NCI-H460 (cell line): ENCODE data around the gene HSPA12B. TPM values are rescaled to one million over a fixed set of nuclear protein-coding genes. Genes with fewer than 3 reads are reported as not detected.
"Not testable (repeated sequence)": the region's sequence is repeated elsewhere in the genome, so short reads cannot be mapped to it uniquely, and the experiment has no call there.

Experiments used
- DNase-seq: peaks from one replicate; pipeline ENCODE4 v3.0.0-alpha.2; 2016; ENCODE audit warnings: low read depth; ENCODE audit errors: extremely low read depth
- total RNA-seq: library from RNA; depleted of rRNA; stranded (reverse); fragments of >200 nt; shearing (Covaris generic); gene quantifications from 2 replicates; pipeline ENCODE4 v1.2.3, GENCODE V29; 2014

HSPA12B gene
- total RNA-seq, 1 experiment from 2014 or later: not detected

DNA sequence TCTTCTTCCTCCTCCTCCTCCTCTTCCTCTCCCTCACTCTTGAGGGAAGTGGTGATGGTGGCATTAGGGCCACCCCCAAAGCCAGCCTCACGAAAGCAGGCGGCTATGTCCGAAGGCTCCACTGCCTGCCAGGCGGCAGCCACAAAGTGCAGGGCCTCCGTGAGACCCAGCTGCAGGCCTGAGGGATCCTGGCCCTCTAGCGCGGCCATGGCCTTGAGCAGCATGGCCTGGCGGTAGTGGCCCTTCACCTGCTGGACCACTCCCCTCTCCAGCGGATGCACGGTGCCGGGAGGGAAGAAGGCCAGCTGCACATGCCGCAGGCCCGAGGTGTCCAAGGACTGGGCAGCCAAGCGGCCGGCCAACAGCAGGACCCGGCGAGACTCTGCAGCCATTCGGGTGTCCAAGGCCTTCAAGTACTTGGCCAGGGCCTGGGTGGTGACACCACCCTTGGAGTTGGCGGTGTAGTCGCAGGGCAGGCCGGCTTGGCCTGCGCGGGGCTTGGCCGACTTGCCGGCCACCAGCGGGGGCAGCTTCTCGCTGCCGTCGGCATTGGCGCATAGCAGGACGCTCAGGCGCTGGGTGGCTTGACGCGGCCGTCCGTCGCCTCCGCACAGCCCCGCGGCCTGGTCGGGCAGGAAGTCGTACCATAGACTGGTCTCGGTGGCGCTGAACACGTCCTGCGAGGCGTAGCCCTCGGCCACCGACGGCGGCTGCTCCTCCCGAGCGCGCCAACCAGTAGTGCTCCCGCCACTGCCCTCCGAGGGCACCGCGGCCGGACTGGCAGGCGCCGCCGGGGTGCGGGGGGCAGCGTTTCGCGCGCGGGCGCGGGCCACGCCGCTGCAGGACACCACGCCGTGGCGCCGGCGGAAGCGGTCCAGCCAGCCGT, 53.0 kb downstream of the HSPA12B start:
- no peak for DNase-seq

- DNase-seq: no peak
Observed at GRCh38 chr20:3786126-3786484, 53.6 kb downstream of the HSPA12B start.

DNA sequence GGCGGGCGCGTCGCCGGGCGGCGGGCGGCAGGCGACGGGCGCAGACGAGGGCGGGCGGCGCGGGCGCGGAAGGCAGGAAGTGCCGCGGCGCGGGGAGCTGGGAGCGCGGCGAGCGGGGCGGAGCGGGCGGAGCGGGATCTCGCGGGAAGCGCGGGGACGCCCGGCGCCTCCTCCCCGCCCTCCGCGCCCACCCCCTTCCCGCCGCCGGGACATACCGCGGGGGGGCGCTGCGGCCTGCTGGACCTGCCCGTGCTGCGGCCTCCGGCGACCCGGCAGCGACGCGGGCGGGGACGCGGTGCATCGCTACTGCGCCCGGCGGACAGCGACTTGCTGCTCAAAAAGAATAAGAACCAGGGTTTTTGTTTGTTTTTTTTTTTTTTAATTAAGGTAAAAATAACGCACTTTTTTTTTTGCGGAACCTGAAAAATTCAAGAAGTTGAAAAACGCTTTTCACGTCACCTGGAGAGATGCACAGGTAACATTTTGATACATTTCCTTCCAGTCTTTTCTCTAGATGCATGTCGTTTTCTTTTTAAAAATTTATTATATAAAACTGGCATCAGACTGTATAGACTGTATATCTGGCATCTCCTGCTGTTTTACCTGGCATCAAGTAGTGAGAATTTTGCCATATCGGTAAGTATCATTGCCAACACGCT, 54.3 kb downstream of the HSPA12B start, which contains the start of gene CENPB:
Gene CENPB, minus strand, starts transcription at position 76 of the 659 bp plus-strand sequence. CDS start 257 bp downstream, outside the sequence.
- peak; percentile 83 for DNase-seq

GRCh38 chr20:3787324-3788014, 55.0 kb downstream of the HSPA12B start:
- DNase-seq: no peak

GRCh38 chr20:3788685-3789155, 56.2 kb downstream of the HSPA12B start:
- peak; percentile 60 for DNase-seq

- DNase-seq: not testable (repeated sequence)
Observed at GRCh38 chr20:3789201-3789600, 56.7 kb downstream of the HSPA12B start.

GRCh38 chr20:3794168-3794567, 61.7 kb downstream of the HSPA12B start:
- DNase-seq: not testable (repeated sequence)

DNA sequence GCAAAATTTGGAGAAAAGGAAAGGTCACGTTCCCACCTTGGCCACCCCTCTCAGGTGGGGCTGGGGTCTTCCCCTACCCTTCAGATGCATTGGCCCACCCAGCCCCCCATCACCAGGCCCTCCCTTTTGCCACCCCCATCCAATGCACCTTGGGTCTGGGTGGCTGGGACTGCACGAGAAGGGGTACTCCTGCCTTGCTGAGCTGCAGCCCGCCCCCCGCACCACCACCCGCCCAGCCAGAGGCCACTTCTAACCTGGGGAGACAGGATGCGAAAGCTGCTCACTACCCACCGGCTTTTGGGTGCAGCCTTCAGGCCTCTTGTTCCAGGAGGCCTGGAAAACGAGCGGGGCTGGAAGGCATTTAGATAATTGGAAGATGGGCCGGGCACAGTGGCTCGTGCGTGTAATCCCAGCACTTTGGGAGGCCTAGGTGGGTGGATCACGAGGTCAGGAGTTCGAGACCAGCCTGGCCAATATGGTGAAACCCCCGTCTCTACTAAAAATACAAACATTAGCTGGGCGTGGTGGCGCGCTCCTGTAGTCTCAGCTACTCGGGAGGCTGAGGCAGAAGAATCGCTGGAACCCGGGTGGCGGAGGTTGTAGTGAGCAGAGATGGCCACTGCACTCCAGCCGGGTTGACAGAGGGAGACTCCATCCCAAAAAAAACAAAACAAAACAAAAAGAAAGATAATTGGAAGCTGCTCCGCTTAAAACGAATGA, 62.4 kb downstream of the HSPA12B start:
- no peak for DNase-seq

DNA sequence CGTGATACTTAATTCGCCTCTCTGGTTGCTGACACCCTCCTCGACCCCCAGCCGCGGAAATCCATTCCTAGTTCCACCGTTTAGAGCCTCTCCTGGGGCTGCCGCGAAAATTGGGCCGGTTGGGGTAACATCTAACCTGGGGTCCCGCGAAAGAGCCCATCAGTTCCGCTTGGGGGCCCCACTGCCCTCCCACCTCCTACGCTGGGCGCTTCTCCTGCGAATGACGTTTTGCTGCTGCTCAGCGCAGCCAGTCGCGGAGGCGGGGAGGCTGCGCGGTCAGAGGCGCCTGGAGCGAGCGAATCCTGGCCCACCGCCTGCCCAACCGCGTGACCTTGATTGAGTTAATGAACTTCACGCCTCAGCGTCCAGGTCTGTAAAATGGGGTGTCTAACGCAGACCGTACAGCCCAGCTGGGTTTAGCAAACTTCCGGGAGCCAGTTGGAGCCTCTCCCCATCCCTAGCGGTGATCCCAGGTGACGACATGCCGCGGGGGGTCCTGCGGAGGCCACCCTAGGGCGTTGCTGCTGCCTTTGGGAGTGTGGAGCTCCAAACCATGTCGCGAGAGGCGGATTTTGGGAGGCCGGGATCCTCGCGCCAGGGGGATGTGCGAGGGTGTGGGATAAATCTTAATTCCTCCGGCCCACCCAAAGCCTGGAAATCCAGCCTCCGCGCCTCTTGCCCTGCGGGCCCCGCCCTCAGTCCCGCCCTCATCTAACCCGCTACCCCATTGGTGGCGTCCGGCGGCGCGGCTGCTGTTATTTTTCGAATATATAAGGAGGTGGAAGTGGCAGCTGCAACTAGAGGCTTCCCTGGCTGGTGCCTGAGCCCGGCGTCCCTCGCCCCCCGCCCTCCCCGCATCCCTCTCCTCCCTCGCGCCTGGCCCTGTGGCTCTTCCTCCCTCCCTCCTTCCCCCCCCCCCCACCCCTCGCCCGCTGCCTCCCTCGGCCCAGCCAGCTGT, 63.3 kb downstream of the HSPA12B start, which contains the start of gene CDC25B:
Gene CDC25B, plus strand, starts transcription at position 800 of the 958 bp plus-strand sequence. CDS start 222 bp downstream, outside the sequence.
- DNase-seq: peak; percentile 90

- no peak for DNase-seq
Observed at GRCh38 chr20:3796477-3797225, 64.2 kb downstream of the HSPA12B start.

- DNase-seq: no peak
Observed at GRCh38 chr20:3797226-3797545, 64.7 kb downstream of the HSPA12B start.

DNA sequence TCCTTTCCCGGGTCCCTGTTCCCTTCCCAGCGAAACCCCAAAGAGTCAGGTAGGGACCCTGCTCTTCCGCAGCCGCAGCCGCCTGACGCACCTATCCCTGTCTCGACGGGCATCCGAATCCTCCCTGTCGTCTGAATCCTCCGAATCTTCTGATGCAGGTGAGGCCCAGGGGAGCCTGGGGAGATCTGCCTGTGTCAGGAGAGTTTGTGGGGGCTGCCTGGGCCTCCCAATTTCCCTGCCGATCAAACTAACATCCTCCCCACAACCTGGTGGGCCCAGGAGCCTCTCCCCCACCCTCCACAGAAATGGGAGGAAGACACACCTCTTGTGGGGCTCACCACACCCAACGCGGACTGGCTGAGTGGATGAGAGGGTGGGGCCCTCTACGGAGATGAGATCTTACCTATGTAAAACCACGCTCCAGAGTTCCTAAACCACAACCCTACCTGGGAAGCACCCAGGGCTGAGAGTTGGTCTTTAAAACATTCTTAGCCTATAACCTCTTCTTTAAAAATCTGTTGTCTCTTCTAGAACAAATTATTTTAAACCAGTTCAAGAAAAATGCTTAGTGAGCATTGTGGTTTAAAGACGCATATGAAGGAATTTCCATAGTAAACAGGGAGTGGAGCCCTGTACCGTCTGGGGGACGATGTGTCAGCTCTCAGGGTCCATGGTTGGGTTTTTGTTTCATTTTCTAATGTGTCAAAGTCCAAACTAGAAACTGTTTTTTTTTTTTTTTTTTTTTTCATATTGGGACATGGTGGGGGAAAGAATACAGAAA, 65.3 kb downstream of the HSPA12B start:
- no peak for DNase-seq

- DNase-seq: no peak
Observed at GRCh38 chr20:3798373-3798768, 65.9 kb downstream of the HSPA12B start.

- no peak for DNase-seq
Observed at GRCh38 chr20:3798908-3799248, 66.4 kb downstream of the HSPA12B start.

GRCh38 chr20:3800256-3800877, 67.9 kb downstream of the HSPA12B start:
- DNase-seq: no peak

- no peak for DNase-seq
Observed at GRCh38 chr20:3800878-3801260, 68.4 kb downstream of the HSPA12B start.

- no peak for DNase-seq
Observed at GRCh38 chr20:3801299-3801698, 68.8 kb downstream of the HSPA12B start.

DNA sequence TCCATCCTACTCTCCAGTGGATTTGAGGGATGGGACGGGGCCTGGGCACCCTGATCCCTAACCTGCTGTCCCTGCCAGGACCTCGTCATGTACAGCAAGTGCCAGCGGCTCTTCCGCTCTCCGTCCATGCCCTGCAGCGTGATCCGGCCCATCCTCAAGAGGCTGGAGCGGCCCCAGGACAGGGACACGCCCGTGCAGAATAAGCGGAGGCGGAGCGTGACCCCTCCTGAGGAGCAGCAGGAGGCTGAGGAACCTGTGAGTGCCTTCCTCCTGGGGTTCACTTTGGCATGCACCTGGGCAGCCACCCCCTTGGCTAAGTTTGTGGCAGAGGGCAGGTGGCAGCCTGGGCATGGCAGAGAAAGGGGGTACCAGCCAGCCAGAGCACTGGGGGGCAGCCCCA, 69.4 kb downstream of the HSPA12B start:
- no peak for DNase-seq
